Keratinocyte (primary cell): Measurements from ENCODE around the gene OTUD7B.

Experiments
- EZH2 ChIP-seq: IDR thresholded peaks from one replicate; pipeline ENCODE4 v1.6.1; 2012; ENCODE audit warnings: inconsistent platforms, mild to moderate bottlenecking, low read length, moderate library complexity
- TF ChIP-seq, protein P1 (sequence below), 3 experiments: IDR thresholded peaks in 1 of 3; conservative IDR thresholded peaks in 1 of 3; optimal IDR thresholded peaks in 1 of 3; 2 replicates in 2 of 3; 3 replicates in 1 of 3; pipeline versions ENCODE3 to v1.5.1; 2011; ENCODE audit warnings: low read length in 3 of 3, mild to moderate bottlenecking in 3 of 3, moderate library complexity in 2 of 3, control low read depth in 1 of 3, inconsistent platforms in 1 of 3; ENCODE audit not compliant: insufficient read depth in 2 of 3; ENCODE audit errors: extremely low read depth in 1 of 3

DNA sequence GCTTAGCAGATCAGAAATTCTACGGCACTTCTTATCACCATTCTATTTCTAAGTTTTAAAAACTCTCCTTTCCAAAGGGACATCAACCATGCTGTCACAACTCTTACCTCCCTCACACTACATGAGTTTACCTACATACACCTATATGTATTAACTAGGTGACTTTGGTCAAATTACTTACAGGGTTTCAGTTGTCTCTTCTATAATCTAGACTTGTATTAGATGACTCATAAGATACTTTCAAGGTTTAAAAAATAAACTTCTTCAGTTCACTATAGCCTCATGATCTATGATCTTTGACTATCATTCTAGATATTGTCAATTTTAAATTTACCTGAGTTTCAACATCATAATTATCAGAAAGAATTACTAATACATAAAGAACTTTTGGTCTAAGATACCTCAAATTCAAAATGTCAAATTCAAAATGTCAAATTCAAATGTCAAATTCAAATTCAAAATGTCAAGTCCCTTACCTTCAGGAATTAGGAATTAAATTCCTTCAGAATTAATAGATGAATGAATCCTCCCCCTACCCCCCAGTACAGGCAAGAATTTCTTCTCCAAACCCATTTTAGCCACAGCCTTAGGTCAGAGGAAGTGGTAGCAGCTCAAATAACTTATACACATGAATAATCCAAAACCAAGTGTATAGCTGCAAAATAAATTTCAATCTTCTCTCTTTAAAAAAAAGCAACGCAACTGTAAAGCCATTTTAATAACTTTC is 31.1 kb downstream of the OTUD7B start:
- TF ChIP-seq EZH2, result no peak
- TF ChIP-seq, protein P1, sequence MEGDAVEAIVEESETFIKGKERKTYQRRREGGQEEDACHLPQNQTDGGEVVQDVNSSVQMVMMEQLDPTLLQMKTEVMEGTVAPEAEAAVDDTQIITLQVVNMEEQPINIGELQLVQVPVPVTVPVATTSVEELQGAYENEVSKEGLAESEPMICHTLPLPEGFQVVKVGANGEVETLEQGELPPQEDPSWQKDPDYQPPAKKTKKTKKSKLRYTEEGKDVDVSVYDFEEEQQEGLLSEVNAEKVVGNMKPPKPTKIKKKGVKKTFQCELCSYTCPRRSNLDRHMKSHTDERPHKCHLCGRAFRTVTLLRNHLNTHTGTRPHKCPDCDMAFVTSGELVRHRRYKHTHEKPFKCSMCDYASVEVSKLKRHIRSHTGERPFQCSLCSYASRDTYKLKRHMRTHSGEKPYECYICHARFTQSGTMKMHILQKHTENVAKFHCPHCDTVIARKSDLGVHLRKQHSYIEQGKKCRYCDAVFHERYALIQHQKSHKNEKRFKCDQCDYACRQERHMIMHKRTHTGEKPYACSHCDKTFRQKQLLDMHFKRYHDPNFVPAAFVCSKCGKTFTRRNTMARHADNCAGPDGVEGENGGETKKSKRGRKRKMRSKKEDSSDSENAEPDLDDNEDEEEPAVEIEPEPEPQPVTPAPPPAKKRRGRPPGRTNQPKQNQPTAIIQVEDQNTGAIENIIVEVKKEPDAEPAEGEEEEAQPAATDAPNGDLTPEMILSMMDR (optimal IDR thresholded peaks at IDR 0.05 in 1 of 3, IDR thresholded peaks at IDR 0.05 in 1 of 3, conservative IDR thresholded peaks at IDR 0.05 in 1 of 3; ENCODE audit: extremely low read depth in 1 of 3, insufficient read depth in 2 of 3, low read length in 3 of 3), result no peak
